Stimulated activated CD4-positive, alpha-beta T cell treated with anti-CD3 and anti-CD28 coated beads, Interleukin-4, amount 100 ng/mL, for 4 hours (primary cell): ENCODE data around the gene REC114.

ENCODE experiments used
- DNase-seq, 2 experiments: peaks; one replicate each; pipeline ENCODE4 v3.0.0-alpha.2; 2020

The REC114 gene

GRCh38 chr15:73582851-73583379 is 140.0 kb downstream of the REC114 start:
- DNase-seq, result no peak

DNA sequence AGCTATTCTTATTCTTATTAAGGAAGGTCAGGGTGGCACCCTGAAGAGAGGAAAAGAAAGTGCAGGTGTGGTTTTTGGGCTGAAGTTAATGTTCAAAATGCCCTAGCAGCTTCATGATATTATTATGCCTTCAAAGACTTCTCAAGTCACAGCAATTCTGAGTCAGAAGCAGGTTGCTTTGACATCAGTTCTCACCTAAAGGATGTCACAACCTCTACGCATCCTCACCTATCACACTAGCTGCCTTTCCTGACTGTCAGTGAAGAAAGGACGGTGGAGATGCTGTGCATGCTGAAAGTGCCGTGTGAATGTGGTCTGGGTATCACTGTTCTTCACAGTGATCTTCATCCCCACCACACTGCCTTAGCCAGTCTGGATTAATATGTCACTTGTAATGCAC is 140.6 kb downstream of the REC114 start:
- DNase-seq, result no peak

DNA sequence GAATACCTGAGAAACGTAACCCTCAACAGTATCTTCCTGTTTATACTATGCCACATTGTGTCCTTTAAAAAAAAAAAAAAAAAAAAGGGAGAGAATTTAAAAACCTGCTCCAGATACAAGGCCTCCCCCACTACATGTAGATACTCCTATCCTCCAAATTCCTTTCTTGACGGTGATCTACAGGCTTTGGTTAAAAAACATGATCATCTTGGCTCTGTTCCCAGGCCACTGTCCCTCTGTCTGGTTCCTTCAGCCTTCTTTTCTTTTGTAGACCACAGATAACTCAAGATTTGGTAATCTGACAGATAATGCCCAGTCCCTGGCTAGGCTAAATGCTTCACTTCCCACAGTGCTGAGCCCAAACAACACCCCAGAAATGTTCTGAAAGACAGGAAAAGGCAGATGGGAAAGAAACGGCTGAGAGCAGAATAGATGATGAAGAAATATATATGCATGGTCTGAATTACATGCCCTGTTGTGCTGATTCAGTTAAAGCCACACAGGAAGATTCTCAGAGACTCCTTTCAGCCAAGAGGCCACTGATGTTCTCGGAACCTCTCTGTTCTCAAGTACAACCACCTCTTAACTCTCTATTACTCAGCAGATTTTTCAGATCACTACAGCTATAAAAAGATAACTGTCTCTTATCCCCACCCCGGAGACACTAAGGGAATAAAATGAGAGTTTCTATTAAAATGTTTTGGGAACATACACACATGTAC is 141.9 kb downstream of the REC114 start:
- no peak for DNase-seq

DNA sequence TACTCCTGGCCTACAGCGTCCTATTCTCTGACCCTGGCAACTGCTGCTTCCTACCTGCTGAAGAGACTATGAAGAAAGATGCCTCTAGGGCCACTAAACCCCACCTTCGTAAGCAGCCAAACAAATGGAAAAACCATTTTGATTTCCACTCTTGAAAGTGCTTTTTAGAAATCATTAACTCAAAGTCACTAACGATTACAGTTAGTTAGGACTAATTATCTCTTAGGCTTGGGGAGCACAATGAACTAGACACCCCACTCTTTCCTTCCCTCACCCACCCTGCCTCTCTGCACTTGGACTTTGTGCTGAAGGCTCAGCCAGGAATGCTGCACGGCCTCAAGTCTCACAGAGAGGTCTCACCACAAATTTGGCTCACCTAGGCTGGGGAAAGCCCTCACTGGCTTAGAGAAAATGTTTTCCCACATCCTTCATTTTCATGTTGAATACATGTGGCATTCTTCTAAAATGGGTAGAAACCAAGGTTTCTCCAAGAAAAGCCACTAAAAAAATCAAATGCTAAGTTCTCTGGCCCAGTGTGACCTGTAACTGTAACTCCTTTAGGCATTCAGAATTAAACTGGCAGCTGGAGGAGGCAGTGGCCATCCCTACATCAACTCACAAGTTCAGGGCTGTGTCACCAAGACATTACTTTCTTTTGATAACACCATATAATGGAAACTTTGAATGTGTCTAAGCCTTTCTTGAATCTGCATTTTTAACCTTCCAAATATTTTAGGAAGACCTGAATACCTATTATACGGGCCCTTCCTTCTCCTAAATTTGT is 143.1 kb downstream of the REC114 start:
- DNase-seq, result no peak

- DNase-seq, result no peak
These were observed 146.8 kb downstream of the REC114 start for GRCh38 chr15:73589766-73590165.

- DNase-seq, result no peak
These were observed 147.3 kb downstream of the REC114 start for GRCh38 chr15:73590263-73590662.

- DNase-seq, result no peak
These were observed 150.5 kb downstream of the REC114 start for GRCh38 chr15:73593304-73594074.

GRCh38 chr15:73594109-73594508 is 151.1 kb downstream of the REC114 start:
- DNase-seq, result no peak

GRCh38 chr15:73596174-73596573 is 153.2 kb downstream of the REC114 start:
- DNase-seq, result no peak

DNA sequence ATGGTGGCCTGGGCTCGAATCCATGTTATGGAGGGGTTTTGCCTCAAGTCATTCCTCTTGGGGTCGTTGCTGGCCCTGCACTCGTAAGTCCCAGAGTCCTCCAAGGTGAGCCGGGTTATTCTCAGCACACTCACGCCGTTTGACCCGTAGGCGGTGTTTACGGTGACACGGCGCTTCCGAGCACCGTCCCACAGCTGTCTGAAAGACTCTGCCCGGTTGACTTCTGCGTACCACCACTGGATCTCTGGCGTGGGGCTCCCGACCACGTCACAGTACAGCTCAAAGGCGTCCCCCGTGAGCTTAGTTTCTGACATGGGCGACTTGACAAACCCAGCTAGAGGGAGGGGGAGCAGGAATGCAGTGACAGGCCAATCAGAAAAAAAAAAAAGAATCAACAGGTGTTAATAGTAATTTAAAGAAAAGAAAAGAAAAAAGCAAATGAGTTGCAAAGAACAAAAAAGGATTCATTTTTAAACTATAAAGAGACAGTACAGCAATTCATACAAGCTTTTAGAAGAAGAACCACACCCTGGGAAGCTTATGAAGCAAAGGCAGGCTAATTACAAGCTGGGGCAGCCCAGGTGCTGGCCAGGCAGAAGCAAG is 154.2 kb downstream of the REC114 start:
- DNase-seq, result no peak

GRCh38 chr15:73598530-73599160 is 155.7 kb downstream of the REC114 start:
- no peak for DNase-seq

DNA sequence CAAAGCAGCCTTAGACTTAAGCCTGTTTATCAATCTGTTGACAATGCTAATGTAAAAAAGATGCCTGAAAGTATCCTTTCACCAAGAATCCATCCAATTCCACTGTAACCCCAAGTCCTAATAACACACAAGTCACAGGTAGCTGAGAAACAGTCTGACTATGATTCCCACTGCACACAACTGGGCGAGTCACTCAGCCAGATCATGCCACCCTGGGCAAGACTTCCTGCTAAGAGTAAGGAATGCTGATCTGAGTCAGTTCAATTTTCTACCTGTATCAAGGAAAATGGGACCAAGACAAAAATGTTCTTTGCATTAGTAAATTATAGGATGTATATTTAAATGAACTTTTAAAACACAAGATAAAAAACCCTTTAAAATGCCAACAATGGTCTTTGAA is 157.0 kb downstream of the REC114 start:
- DNase-seq, result no peak

DNA sequence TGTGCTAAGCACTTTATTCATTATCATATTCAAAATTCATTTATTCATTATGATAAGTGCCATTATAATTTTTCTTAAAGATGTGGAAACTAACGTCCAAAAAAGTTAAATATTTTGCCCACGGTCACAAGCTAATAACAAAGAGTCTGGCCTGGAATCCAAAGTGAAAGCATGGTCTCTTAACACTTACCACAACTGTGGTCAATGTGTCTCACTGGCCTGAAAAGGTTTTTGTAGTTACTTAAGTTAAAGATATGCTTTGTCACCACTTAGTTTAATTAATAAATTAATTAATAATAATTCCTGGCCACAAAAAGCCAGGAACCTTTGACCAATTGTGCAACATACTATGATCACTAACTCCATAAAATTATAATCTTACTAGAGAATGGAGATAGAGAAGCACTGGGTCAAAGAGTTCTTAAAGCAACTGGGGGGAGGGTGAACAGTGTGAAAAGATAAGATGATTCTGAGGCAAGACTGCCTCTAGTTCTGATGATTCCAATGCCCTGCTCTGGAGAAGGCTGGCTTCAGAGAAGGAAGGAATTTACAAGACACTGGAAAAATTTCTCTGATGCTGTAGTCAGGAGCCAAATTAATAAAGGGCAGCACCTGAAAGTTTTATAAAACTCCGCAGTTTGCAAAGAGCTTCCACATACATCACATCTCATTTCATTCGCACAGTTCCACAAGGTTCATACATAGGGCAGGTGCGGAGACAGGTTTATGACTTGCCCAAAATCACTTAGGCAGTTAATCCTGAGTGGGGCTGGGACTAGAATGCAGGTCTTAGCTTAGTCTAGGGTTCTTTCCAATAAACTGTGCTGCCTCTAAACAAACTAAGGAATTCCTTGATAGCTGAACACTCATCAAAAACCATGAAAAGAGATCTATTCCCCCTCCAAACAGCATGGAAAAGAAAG is 157.7 kb downstream of the REC114 start:
- DNase-seq, result no peak

GRCh38 chr15:73601451-73602445 is 158.8 kb downstream of the REC114 start:
- no peak for DNase-seq

GRCh38 chr15:73602446-73602843 is 159.5 kb downstream of the REC114 start:
- no peak for DNase-seq

DNA sequence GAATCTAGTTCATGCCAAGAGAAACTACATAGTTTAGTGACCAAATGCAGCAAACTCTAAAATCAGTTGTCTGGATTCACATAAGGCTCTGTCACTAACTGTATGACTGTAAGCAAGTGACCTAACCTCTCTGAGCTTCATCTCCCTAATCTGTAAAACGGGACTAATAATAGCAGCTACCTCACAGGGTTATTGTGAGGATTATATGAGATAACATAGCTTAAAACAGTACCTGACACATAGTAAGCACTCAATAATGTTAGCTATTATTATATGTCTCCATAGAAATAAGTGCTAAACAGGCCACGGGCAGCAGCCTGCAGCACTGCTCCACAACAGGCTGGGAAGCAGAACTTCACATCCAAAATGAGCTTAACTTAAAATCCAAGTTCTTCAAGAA is 160.0 kb downstream of the REC114 start:
- no peak for DNase-seq

- DNase-seq, result no peak
These were observed 161.5 kb downstream of the REC114 start for GRCh38 chr15:73604477-73604876.

DNA sequence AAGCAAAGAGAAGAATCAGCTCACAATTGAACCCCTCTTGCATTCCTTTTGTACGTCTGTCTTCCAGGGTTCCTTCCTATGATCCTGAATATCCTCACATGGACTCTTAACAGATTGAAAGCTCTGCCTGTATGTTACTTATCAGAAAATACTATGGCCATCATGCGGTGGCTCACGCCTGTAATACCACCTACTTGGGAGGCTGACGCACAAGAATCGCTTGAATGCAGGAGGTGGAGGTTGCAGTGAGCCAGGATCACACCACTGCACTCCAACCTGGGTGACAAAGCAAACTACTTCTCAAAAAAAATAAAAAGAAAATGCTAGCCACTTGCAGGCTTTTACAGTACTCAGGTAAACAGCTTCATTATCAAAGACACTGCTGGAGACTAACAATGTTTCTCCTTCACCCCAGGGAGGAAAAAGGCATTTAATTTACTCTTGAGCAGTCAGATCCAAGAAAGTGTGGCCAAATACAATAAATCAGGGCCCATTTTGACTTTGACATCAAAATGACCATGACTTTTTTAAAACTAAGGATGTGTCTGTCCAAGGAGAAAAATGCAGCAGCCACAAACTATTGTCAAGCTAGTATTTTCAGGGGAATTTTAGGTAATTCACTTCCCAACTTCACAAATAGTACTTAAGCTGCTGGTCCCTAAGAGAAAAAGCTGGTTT is 162.9 kb downstream of the REC114 start:
- DNase-seq, result no peak

DNA sequence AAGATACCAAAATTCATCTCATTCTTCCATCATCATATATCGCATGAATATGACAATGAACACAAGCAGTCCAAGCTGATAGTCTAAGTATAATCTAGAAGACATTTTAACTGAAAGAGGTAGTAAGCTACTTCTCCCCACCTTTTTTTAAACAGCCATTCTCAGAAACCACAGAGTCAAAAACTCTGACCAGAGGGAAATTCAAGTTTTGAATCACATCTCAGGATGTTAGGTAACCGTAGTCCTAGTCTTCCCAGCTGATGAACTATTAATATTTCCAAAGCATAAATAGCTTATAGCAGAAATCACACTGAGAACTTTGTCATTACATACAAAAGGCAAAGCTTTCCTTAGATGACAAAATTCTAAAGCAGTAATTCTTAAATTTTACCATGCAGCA is 164.4 kb downstream of the REC114 start:
- no peak for DNase-seq
